Endothelial cell of umbilical vein (primary cell): ENCODE results near the gene FA2H.

Source experiments
- CTCF ChIP-seq, 2 donors: IDR thresholded peaks; 1 replicate in 1 of 2; 2 replicates in 1 of 2; pipeline ENCODE4 v1.5.1; 2011; ENCODE audit warnings: low read length in 2 of 2, mild to moderate bottlenecking in 2 of 2, moderate library complexity in 2 of 2, control low read depth in 1 of 2, inconsistent platforms in 1 of 2, low read depth in 1 of 2; ENCODE audit not compliant: insufficient read depth in 1 of 2; ENCODE audit errors: extremely low read depth in 1 of 2
- POLR2A ChIP-seq: IDR thresholded peaks from 2 replicates; pipeline ENCODE4 v1.6.1; 2012; ENCODE audit warnings: low read depth, mild to moderate bottlenecking, control low read depth, low read length

- TF ChIP-seq CTCF (IDR thresholded peaks at IDR 0.05; ENCODE audit: extremely low read depth in 1 of 2, insufficient read depth in 1 of 2, low read depth in 1 of 2, low read length in 2 of 2) = no peak
- TF ChIP-seq POLR2A = no peak
Observed at GRCh38 chr16:74745109-74745615, 29.5 kb downstream of the FA2H start.
